Measurements from ENCODE around the gene CSNK2A1. TPM values are rescaled to one million over a fixed set of nuclear protein-coding genes. Genes with fewer than 3 reads are reported as not detected.

Gene CSNK2A1
- polyA plus RNA-seq, 1 donor from 2014 or later = 255 TPM

GRCh38 chr20:530321-530720, 13.3 kb downstream of the CSNK2A1 start:
- Histone ChIP-seq H3K9me2 (ENCODE audit: insufficient read depth, low read length) (no peaks in the 10 kb centered on the region), H3K79me2 (replicated peaks; ENCODE audit: insufficient read depth, low read length) (peaks cover 97% of the 10 kb centered on the region), H3K9ac (ENCODE audit: low read length) (no peak overlapping the region), H3K27me3 (ENCODE audit: insufficient read depth, low read depth, low read length) (no peaks in the 10 kb centered on the region), H3K4me3 (ENCODE audit: low read length) (no peak overlapping the region), H4K20me1 (ENCODE audit: insufficient read depth) (no peaks in the 10 kb centered on the region), H2AFZ (ENCODE audit: low read depth, low read length) (no peak overlapping the region), H3K9me3 (ENCODE audit: low read length) (peaks cover 15% of the 10 kb centered on the region), H3K36me3 (ENCODE audit: insufficient read depth, low read length) (peaks cover 8% of the 10 kb centered on the region), H3K27ac (ENCODE audit: low read length) (no peak overlapping the region), H3F3A (ENCODE audit: insufficient read depth, low read length, poor library complexity, severe bottlenecking) (no peaks in the 10 kb centered on the region), H3K4me2 (ENCODE audit: low read length) (no peak overlapping the region)
- TF ChIP-seq EZH2 (IDR thresholded peaks at IDR 0.05; ENCODE audit: borderline replicate concordance, insufficient read depth, low read length, poor library complexity, severe bottlenecking) (no peak), REST (IDR thresholded peaks at IDR 0.05; ENCODE audit: borderline replicate concordance) (no peak), POLR2AphosphoS5 (IDR thresholded peaks at IDR 0.05) (no peak), EP300 (conservative IDR thresholded peaks at IDR 0.05; ENCODE audit: poor library complexity, severe bottlenecking) (no peak), TAF1 (IDR thresholded peaks at IDR 0.05; ENCODE audit: low read depth) (no peak), RAD21 (conservative IDR thresholded peaks at IDR 0.05) (no peak), MXI1 (conservative IDR thresholded peaks at IDR 0.05; ENCODE audit: poor library complexity, severe bottlenecking) (no peak), CTCF (IDR thresholded peaks at IDR 0.05; ENCODE audit: poor library complexity, severe bottlenecking) (no peak), SMC3 (conservative IDR thresholded peaks at IDR 0.05; ENCODE audit: poor library complexity) (no peak)

GRCh38 chr20:528923-529604, 14.5 kb downstream of the CSNK2A1 start:
- Histone ChIP-seq H3K9ac (ENCODE audit: low read length) (no peak overlapping the region), H3K27ac (ENCODE audit: low read length) (no peak overlapping the region)

More at GRCh38 chr20:528923-529604, 14.5 kb downstream of the CSNK2A1 start:
- Histone ChIP-seq H3K4me2 (ENCODE audit: low read length) (no peak overlapping the region), H3K27me3 (ENCODE audit: insufficient read depth, low read depth, low read length) (no peaks in the 10 kb centered on the region), H3K36me3 (ENCODE audit: insufficient read depth, low read length) (peaks cover 8% of the 10 kb centered on the region), H2AFZ (ENCODE audit: low read depth, low read length) (no peak overlapping the region), H3K4me3 (ENCODE audit: low read length) (no peak overlapping the region), H3F3A (ENCODE audit: insufficient read depth, low read length, poor library complexity, severe bottlenecking) (no peaks in the 10 kb centered on the region), H4K20me1 (ENCODE audit: insufficient read depth) (no peaks in the 10 kb centered on the region), H3K9me2 (ENCODE audit: insufficient read depth, low read length) (no peaks in the 10 kb centered on the region), H3K79me2 (replicated peaks; ENCODE audit: insufficient read depth, low read length) (peaks cover 96% of the 10 kb centered on the region), H3K9me3 (ENCODE audit: low read length) (peaks cover 15% of the 10 kb centered on the region)
- TF ChIP-seq RAD21 (conservative IDR thresholded peaks at IDR 0.05) = no peak
- TF ChIP-seq TAF1 (IDR thresholded peaks at IDR 0.05; ENCODE audit: low read depth) = no peak
- no peak for TF ChIP-seq MXI1 (conservative IDR thresholded peaks at IDR 0.05; ENCODE audit: poor library complexity, severe bottlenecking)
- TF ChIP-seq EP300 (conservative IDR thresholded peaks at IDR 0.05; ENCODE audit: poor library complexity, severe bottlenecking) = no peak
- TF ChIP-seq POLR2AphosphoS5 (IDR thresholded peaks at IDR 0.05) = no peak
- no peak for TF ChIP-seq EZH2 (IDR thresholded peaks at IDR 0.05; ENCODE audit: borderline replicate concordance, insufficient read depth, low read length, poor library complexity, severe bottlenecking)
- no peak for TF ChIP-seq CTCF (IDR thresholded peaks at IDR 0.05; ENCODE audit: poor library complexity, severe bottlenecking)
- TF ChIP-seq SMC3 (conservative IDR thresholded peaks at IDR 0.05; ENCODE audit: poor library complexity) = no peak
- no peak for TF ChIP-seq REST (IDR thresholded peaks at IDR 0.05; ENCODE audit: borderline replicate concordance)
